ENCODE data around the gene SGMS1.
"Not testable (repeated sequence)": the region's sequence is repeated elsewhere in the genome, so short reads cannot be mapped to it uniquely, and the experiment has no call there.

The SGMS1 gene

DNA sequence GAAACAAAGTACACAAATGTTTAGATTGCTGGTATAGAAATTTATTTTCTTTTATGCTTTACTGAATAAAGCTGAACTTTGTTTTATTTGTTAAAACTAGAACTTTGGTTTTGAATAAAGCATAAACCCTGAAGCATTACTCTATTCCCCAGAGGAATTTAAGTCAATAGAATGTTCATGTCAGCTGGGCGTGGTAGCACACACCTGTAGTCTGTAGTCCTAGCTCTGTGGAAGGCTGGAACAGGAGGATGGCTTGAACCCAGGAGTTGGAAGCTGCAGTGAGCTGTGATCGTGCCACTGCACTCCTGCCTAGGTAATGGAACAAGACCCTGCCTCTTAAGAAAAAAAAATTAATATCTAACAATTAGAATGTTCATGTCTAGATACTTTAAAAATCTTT is 233.5 kb downstream of the SGMS1 start:
- no peak for DNase-seq

DNA sequence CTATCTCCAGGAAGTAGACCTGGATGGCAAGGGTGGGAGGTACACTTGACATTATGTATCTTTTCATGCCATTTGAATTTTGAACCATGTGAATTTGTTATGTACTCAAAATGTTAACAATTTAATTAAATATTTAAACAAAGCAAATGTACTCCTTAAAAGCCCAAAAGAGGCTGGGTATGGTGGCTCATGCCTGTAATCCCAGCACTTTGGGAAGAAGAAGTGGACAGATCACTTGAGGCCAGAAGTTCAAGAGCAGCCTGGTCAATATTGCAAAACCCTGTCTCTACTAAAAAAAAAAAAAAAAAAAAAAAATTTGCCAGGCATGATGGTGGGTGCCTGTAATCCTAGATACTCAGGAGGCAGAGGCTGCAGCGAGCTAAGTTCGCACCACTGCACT is 235.6 kb downstream of the SGMS1 start:
- DNase-seq, result no peak

- DNase-seq, result no peak
Measured at GRCh38 chr10:50387732-50388073, 236.1 kb downstream of the SGMS1 start.

DNA sequence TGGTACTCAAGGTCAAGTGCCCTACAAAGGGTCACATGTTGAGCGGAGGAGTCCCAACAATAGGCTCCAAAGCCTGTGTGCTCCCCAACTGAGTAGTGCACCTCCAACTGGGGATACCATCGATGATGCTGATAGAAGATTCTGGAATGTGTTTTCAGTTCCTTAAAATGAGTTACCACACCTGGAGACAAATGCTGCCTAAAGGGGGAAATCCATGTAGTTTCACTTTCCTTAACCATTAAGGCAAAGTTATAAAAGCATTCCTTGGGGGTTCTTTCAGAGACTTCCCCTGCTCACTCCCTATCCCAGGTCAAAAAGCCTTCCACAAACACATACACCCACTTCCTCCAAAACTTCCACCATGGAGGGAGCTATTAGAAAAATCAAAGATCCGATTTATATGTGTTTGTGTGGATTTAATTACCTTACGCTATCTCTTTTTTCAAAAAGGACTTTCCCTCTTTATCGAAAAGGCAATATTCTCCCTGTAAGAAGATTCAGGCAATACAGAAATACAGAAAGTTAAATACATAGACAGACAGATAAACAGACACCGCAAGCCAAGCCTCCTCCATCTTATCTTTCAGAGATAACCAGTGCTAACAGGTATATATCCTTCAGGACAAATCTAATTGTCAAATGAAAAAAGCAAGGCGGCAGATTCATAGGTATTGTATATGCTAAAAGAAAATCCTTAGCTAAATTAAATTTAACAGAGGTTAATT is 236.6 kb downstream of the SGMS1 start:
- no peak for DNase-seq

- no peak for DNase-seq
Measured at GRCh38 chr10:50385624-50386023, 238.1 kb downstream of the SGMS1 start.

DNA sequence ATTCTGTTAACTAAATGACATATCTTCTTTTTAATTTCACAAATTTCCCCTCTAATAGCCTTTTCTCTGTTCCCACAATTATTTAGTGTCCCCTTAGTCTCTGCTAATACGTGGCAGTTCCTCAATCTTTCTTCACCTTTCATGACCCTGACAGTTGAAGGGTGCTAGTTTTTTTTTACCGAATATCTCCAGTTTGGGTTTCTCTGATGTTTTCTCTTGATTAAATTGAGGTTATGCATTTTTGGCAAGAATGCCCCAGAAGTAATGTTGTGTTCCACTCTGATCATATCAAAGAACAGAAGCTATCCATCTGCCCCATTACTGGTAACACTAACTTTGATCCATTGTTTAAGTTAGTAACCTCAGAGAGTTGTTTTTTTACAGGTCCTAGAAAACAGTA is 238.9 kb downstream of the SGMS1 start:
- no peak for DNase-seq

- DNase-seq, result no peak
Measured at GRCh38 chr10:50384238-50384637, 239.5 kb downstream of the SGMS1 start.

GRCh38 chr10:50382576-50383023 is 241.2 kb downstream of the SGMS1 start:
- DNase-seq, result no peak

DNA sequence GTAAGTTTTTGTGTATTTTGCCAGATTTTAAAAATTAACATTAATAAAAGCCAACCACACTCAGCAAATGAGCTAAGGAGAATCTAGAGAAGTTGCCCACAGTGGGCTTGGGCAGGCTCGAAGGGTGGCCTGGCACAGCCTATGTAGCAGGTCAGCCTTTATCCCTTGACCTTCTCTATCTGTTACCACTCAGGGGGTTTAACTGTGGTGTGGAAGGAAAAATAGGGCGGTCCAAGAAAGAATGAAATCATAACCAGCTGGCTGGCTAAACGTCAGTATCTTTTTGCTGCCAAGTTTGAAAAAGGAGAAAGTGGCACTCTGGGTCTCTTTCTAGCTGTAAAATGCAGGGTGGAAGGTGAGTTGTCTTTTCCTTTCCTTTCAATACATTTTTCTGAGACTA is 242.1 kb downstream of the SGMS1 start:
- no peak for DNase-seq

DNA sequence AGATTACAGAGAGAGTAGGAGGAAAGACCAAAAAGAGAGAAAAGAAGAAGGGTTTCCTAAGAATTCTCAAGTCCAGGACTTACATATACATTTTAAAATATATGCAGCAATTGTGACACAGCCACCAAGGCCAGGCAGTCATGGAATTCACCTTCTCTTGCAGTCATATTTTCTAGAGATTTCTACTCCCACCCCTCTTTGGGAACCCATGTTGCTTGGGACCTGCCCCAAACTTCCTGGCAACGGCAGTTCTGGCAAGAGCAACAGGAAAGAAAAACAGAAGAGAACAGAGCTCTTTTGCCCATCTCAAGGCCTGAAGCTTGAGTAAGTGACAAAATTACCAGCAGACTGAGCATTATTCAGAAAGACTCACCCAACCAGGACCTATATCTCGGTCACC is 244.1 kb downstream of the SGMS1 start:
- DNase-seq, result no peak

GRCh38 chr10:50375745-50376144 is 248.0 kb downstream of the SGMS1 start:
- DNase-seq, result no peak

DNA sequence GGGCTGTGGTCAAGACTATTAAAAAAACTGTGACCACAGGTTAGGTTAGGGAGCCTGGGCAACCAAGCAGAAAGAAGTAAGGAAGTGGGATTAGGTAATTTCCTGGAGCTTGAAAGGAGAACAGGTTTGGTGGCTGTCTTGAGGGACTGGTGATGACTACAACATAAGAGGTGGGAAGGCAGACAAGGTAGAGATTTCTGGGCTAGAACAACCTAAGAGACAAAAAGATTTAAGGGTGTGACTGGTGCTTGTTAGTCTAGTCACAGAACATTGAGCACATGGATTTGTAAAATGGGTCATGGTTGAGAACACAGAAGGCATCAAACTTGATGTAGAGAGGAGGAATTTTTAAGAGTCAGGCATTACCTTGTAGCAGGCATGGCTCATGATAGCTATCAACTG is 248.7 kb downstream of the SGMS1 start:
- DNase-seq, result no peak

GRCh38 chr10:50373821-50374501 is 249.8 kb downstream of the SGMS1 start:
- no peak for DNase-seq

- no peak for DNase-seq
Measured at GRCh38 chr10:50369931-50370330, 253.8 kb downstream of the SGMS1 start.

- DNase-seq, result no peak
Measured at GRCh38 chr10:50367732-50368131, 256.0 kb downstream of the SGMS1 start.

- DNase-seq, result not testable (repeated sequence)
Measured at GRCh38 chr10:50366421-50366820, 257.3 kb downstream of the SGMS1 start.

- not testable (repeated sequence) for DNase-seq
Measured at GRCh38 chr10:50364730-50365129, 259.0 kb downstream of the SGMS1 start.

GRCh38 chr10:50362547-50363125 is 261.1 kb downstream of the SGMS1 start:
- no peak for DNase-seq

- DNase-seq, result no peak
Measured at GRCh38 chr10:50361946-50362345, 261.8 kb downstream of the SGMS1 start.

DNA sequence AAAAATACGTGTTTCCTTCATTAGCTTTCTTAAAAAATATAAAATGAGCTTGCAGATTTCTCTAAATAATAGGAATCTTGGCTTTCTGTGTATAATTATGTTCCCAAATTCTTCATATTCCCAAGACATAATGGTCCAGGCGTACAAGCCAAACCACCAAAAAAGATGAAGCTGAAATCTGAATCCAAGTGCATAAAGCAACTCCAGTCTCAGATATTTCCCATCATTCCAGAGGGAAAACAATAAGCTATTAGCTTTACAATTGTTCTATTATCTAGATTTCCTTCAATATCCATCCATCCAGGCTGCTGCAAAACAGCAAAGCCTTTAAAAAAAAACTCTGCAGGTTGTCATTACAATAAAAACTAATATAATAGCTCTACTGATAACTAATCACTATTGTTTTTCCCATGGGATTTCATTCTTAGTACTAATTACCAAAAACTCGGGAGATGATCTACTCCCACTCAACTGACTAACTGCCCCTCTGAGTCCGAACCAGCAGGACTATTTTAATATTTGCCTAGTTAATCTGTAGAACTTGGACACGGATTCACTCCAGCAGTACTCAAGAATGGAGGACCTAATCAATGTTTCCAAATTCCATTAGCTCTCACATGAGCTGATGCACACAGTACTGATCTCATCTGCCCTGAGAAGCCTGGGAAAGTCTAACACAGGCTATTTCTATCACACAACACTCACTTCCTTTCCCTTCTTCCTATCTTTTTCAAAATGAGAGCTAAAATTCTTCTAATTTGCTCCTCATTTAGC is 263.5 kb downstream of the SGMS1 start:
- no peak for DNase-seq

- no peak for DNase-seq
Measured at GRCh38 chr10:50358925-50359687, 264.6 kb downstream of the SGMS1 start.

GRCh38 chr10:50358411-50358810 is 265.3 kb downstream of the SGMS1 start:
- no peak for DNase-seq

DNA sequence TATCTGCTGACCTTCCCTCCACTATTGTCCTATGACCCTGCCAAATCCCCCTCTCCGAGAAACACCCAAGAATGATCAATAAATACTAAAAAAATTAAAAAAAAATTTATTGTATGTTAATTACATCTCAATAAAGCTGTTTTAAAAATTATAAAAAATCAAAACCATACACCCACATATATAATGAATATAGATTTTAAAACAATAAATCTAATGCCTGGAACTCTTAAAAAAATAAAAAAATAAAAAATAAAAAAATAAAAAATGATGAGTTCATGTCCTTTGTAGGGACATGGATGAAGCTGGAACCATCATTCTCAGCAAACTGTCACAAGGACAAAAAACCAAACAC is 267.3 kb downstream of the SGMS1 start:
- not testable (repeated sequence) for DNase-seq
